NCI-H1694 (cell line): ENCODE results near the gene SLC14A1.
"Not testable (repeated sequence)": the region's sequence is repeated elsewhere in the genome, so short reads cannot be mapped to it uniquely, and the experiment has no call there.

ENCODE experiments used
- DNase-seq: peaks from one replicate; lab custom pipeline; 2025; lab: John Stamatoyannopoulos, UW

The SLC14A1 gene

GRCh38 chr18:45757005-45757404 lies 33.0 kb downstream of the SLC14A1 start:
- no peak for DNase-seq

- not testable (repeated sequence) for DNase-seq
Measured at GRCh38 chr18:45757644-45758043, 33.7 kb downstream of the SLC14A1 start.

GRCh38 chr18:45760462-45761036 lies 36.6 kb downstream of the SLC14A1 start:
- DNase-seq, result no peak

GRCh38 chr18:45761512-45762114 lies 37.6 kb downstream of the SLC14A1 start:
- DNase-seq, result no peak

GRCh38 chr18:45764000-45764686 lies 40.2 kb downstream of the SLC14A1 start:
- no peak for DNase-seq

- no peak for DNase-seq
Measured at GRCh38 chr18:45765796-45766195, 41.8 kb downstream of the SLC14A1 start.

GRCh38 chr18:45771587-45772480 lies 47.9 kb downstream of the SLC14A1 start:
- no peak for DNase-seq

- DNase-seq, result no peak
Measured at GRCh38 chr18:45774065-45774521, 50.1 kb downstream of the SLC14A1 start.

- no peak for DNase-seq
Measured at GRCh38 chr18:45775241-45775676, 51.3 kb downstream of the SLC14A1 start.

GRCh38 chr18:45775743-45776142 lies 51.8 kb downstream of the SLC14A1 start:
- no peak for DNase-seq

GRCh38 chr18:45777393-45777792 lies 53.4 kb downstream of the SLC14A1 start:
- no peak for DNase-seq

- DNase-seq, result no peak
Measured at GRCh38 chr18:45780568-45780967, 56.6 kb downstream of the SLC14A1 start.

- DNase-seq, result no peak
Measured at GRCh38 chr18:45782662-45783061, 58.7 kb downstream of the SLC14A1 start.

GRCh38 chr18:45783097-45784075 lies 59.4 kb downstream of the SLC14A1 start:
- no peak for DNase-seq

- no peak for DNase-seq
Measured at GRCh38 chr18:45785134-45785533, 61.2 kb downstream of the SLC14A1 start.

- DNase-seq, result no peak
Measured at GRCh38 chr18:45786941-45787340, 63.0 kb downstream of the SLC14A1 start.

GRCh38 chr18:45787346-45787745 lies 63.4 kb downstream of the SLC14A1 start:
- no peak for DNase-seq

- no peak for DNase-seq
Measured at GRCh38 chr18:45788861-45789260, 64.9 kb downstream of the SLC14A1 start.

GRCh38 chr18:45792506-45793263 lies 68.7 kb downstream of the SLC14A1 start:
- DNase-seq, result no peak

- no peak for DNase-seq
Measured at GRCh38 chr18:45793264-45793965, 69.4 kb downstream of the SLC14A1 start.
